Measurements from ENCODE around the gene HEATR1. TPM values are rescaled to one million over a fixed set of nuclear protein-coding genes. Genes with fewer than 3 reads are reported as not detected.

HEATR1 gene
- total RNA-seq, 1 donor from 2014 or later: 54.9 TPM

GRCh38 chr1:236565530-236565929 lies 38.8 kb downstream of the HEATR1 start:
- no peak overlapping the region for H3K27ac ChIP-seq
- H3K4me1 Mint-ChIP-seq: no peaks in the 10 kb centered on the region
- H3K9ac ChIP-seq: no peak overlapping the region
- no peak for DNase-seq (ENCODE audit: low spot score)
- H3K36me3 ChIP-seq: peaks cover 5% of the 10 kb centered on the region
- no peaks in the 10 kb centered on the region for H3K79me2 ChIP-seq (ENCODE audit: low read depth)
- no peak overlapping the region for H3K4me2 ChIP-seq
- H3K9me3 Mint-ChIP-seq: no peaks in the 10 kb centered on the region
- no peaks in the 10 kb centered on the region for H4K20me1 ChIP-seq (ENCODE audit: low read depth)
- no peaks in the 10 kb centered on the region for H3K9me3 ChIP-seq (ENCODE audit: low read depth)
- no peak overlapping the region for H3K4me3 ChIP-seq
- TF ChIP-seq CTCF (IDR thresholded peaks at IDR 0.05): no peak
- TF ChIP-seq EZH2 (IDR thresholded peaks at IDR 0.05): no peak
- no peaks in the 10 kb centered on the region for H3K4me1 ChIP-seq
- no peak overlapping the region for H2AFZ ChIP-seq (replicated peaks)
- H3F3A ChIP-seq (ENCODE audit: low read depth): no peaks in the 10 kb centered on the region
- H3K4me3 Mint-ChIP-seq: no peak overlapping the region
- H3K27me3 Mint-ChIP-seq (ENCODE audit: insufficient read depth, low read depth): no peaks in the 10 kb centered on the region
- H3K27me3 ChIP-seq: no peaks in the 10 kb centered on the region
- peak overlapping the region; percentile 52 for H3K27ac Mint-ChIP-seq
- peaks cover 32% of the 10 kb centered on the region for H3K36me3 Mint-ChIP-seq

GRCh38 chr1:236561976-236562375 lies 42.3 kb downstream of the HEATR1 start:
- Histone ChIP-seq H2AFZ (replicated peaks) (no peak overlapping the region), H3K27ac (no peak overlapping the region), H4K20me1 (ENCODE audit: low read depth) (no peaks in the 10 kb centered on the region), H3F3A (ENCODE audit: low read depth) (no peaks in the 10 kb centered on the region), H3K27me3 (no peaks in the 10 kb centered on the region), H3K4me1 (no peaks in the 10 kb centered on the region), H3K79me2 (ENCODE audit: low read depth) (no peaks in the 10 kb centered on the region), H3K36me3 (peaks cover 5% of the 10 kb centered on the region), H3K9me3 (ENCODE audit: low read depth) (no peaks in the 10 kb centered on the region), H3K9ac (no peak overlapping the region), H3K4me2 (no peak overlapping the region), H3K4me3 (no peak overlapping the region)
- Mint-ChIP-seq H3K36me3 (peaks cover 26% of the 10 kb centered on the region), H3K27me3 (ENCODE audit: insufficient read depth, low read depth) (no peaks in the 10 kb centered on the region), H3K9me3 (no peaks in the 10 kb centered on the region), H3K4me1 (no peaks in the 10 kb centered on the region), H3K27ac (no peak overlapping the region), H3K4me3 (no peak overlapping the region)
- DNase-seq (ENCODE audit: low spot score): no peak
- no peak for TF ChIP-seq EZH2phosphoT487 (IDR thresholded peaks at IDR 0.05)
- no peak for TF ChIP-seq CTCF (IDR thresholded peaks at IDR 0.05)
- no peak for TF ChIP-seq EZH2 (IDR thresholded peaks at IDR 0.05)

GRCh38 chr1:236560213-236560771 lies 44.0 kb downstream of the HEATR1 start:
- H3K36me3 Mint-ChIP-seq: peaks cover 29% of the 10 kb centered on the region

More at GRCh38 chr1:236560213-236560771, 44.0 kb downstream of the HEATR1 start:
- TF ChIP-seq EZH2phosphoT487 (IDR thresholded peaks at IDR 0.05) (no peak), CTCF (IDR thresholded peaks at IDR 0.05) (peak; percentile 15), EZH2 (IDR thresholded peaks at IDR 0.05) (no peak)
- Mint-ChIP-seq H3K4me1 (no peaks in the 10 kb centered on the region), H3K4me3 (no peak overlapping the region), H3K27me3 (ENCODE audit: insufficient read depth, low read depth) (no peaks in the 10 kb centered on the region), H3K9me3 (no peaks in the 10 kb centered on the region), H3K27ac (no peak overlapping the region)
- Histone ChIP-seq H4K20me1 (ENCODE audit: low read depth) (no peaks in the 10 kb centered on the region), H3K79me2 (ENCODE audit: low read depth) (no peaks in the 10 kb centered on the region), H3F3A (ENCODE audit: low read depth) (no peaks in the 10 kb centered on the region), H3K9me3 (ENCODE audit: low read depth) (no peaks in the 10 kb centered on the region), H3K9ac (no peak overlapping the region), H3K4me2 (no peak overlapping the region), H3K27me3 (no peaks in the 10 kb centered on the region), H3K27ac (no peak overlapping the region), H3K36me3 (peaks cover 3% of the 10 kb centered on the region), H3K4me1 (no peaks in the 10 kb centered on the region), H3K4me3 (no peak overlapping the region), H2AFZ (replicated peaks) (no peak overlapping the region)
- peak; percentile 6 for DNase-seq (ENCODE audit: low spot score)

All from neural progenitor cell (in vitro differentiated cells).